ENCODE results near the gene INSL3.

The INSL3 gene

GRCh38 chr19:17766543-17767131 is 54.7 kb downstream of the INSL3 start:
- H3K36me3 ChIP-seq (ENCODE audit: control insufficient read depth, insufficient read depth, low read length): no peaks in the 10 kb centered on the region

More at GRCh38 chr19:17766543-17767131, 54.7 kb downstream of the INSL3 start:
- Histone ChIP-seq H3K4me3 (ENCODE audit: low read length) (no peak overlapping the region), H3K4me1 (ENCODE audit: control insufficient read depth, insufficient read depth, low read length) (no peaks in the 10 kb centered on the region), H3K27me3 (ENCODE audit: control insufficient read depth, insufficient read depth, low read length) (no peaks in the 10 kb centered on the region), H3K9me3 (ENCODE audit: control insufficient read depth, insufficient read depth, low read length) (no peaks in the 10 kb centered on the region), H3K27ac (ENCODE audit: low read length) (no peak overlapping the region)
- DNase-seq (ENCODE audit: low read depth, low spot score): peak; percentile 81
- WGBS (ENCODE audit: insufficient coverage, insufficient read length): no CpG with 5 or more reads among the region's 29 CpGs

Measured in iPS DF 6.9 (cell line).